ENCODE measurements around the gene ADAMTS8. TPM values are rescaled to one million over a fixed set of nuclear protein-coding genes. Genes with fewer than 3 reads are reported as not detected.

The ADAMTS8 gene
- total and polyA plus RNA-seq, 10 of the 15 experiments (the other 5 are each of a cell fraction or from before 2014, with no cell fraction given), result not detected

DNA sequence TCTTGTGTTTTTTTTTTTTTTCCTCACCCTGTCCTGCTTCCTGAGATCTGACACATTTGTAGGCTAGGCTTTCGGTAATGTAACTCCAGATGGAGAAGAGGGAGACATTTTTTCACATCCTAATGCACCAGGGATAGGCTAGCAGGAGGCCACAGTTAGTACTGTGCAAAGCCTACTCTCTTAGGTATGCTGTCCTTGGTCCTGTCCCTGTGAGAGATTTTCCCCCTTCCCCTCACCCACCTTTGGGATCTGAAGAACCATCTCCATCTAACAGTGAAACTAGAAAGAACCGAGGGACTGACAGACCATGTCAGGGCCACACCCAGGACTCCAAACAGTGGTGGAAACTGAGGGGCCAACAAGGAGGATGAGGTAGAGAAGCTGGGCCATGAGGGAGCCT, 29.2 kb downstream of the ADAMTS8 start:
- no peaks in the 10 kb centered on the region for H3K79me2 ChIP-seq (ENCODE audit: control insufficient read depth, insufficient read depth, low read length)
- POLR2A ChIA-PET, result no interaction called here
- DNase-seq (ENCODE audit: low read depth, low spot score) (no peak), FAIRE-seq (no peak), ATAC-seq (no peak)
- H4K20me1 ChIP-seq (ENCODE audit: control insufficient read depth, insufficient read depth), result no peaks in the 10 kb centered on the region
- no peaks in the 10 kb centered on the region for H3K4me1 ChIP-seq (ENCODE audit: control insufficient read depth, insufficient read depth, low read length)
- H3K4me2 ChIP-seq (ENCODE audit: control insufficient read depth, insufficient read depth), result no peak overlapping the region
- intact Hi-C loops (cut with micrococcal nuclease; ENCODE audit: unreplicated experiment) (no loop called here), in situ Hi-C loops (cut with MboI) (no loop called here)
- peaks cover 0 to 2% of the 10 kb centered on the region in 2 experiments; a peak in 2 of 4 replicates for H3K27me3 ChIP-seq (replicated peaks in 1 of 2; ENCODE audit: control insufficient read depth in 2 of 2, insufficient read depth in 2 of 2, low read length in 1 of 2)
- CTCF ChIA-PET, result interaction anchor here (0.6 to 0.8 kb wide), 2 partner anchors 169 to 174 kb away, joined by 3 read pairs; no protein-coding TSS in a partner anchor
- no peaks in the 10 kb centered on the region for H3K9me3 ChIP-seq (replicated peaks; ENCODE audit: control insufficient read depth, insufficient read depth, low read length)
- no peak overlapping the region for H2AFZ ChIP-seq (ENCODE audit: control insufficient read depth, low read depth, low read length)
- no TSS peak for BruUV-seq (replicated peaks)
- no peak overlapping the region for H3K9ac ChIP-seq (ENCODE audit: control insufficient read depth, insufficient read depth, low read length)
- H3K27ac ChIP-seq (ENCODE audit: control insufficient read depth, insufficient read depth), result no peak overlapping the region
- WGBS (ENCODE audit: insufficient coverage, insufficient replicate concordance, low lambda C conversion rate, missing lambda C conversion rate), result 21% methylated on average over 2 of the region's 2 CpGs
- no peaks in the 10 kb centered on the region for H3K36me3 ChIP-seq (ENCODE audit: control insufficient read depth in 2 of 2, insufficient read depth in 2 of 2, low read length in 1 of 2)
- H3K4me3 ChIP-seq, result no peak overlapping the region
- RAD21 ChIA-PET (ENCODE audit: unreplicated experiment), result no interaction called here
- SMC1A ChIA-PET (ENCODE audit: uncharacterized antibody, unreplicated experiment), result interaction anchor here (0.6 kb wide), 1 partner anchor 1247 kb away, joined by 3 read pairs; no protein-coding TSS in a partner anchor
- TF ChIP-seq EED (IDR thresholded peaks at IDR 0.05; ENCODE audit: low read depth) (no peak), GATAD2B (conservative IDR thresholded peaks at IDR 0.05; ENCODE audit: low read depth) (no peak), CHD2 (IDR thresholded peaks at IDR 0.05; ENCODE audit: borderline replicate concordance, low read depth, low read length) (no peak), ASH2L (IDR thresholded peaks at IDR 0.05; ENCODE audit: borderline replicate concordance, low read depth) (no peak), JUNB (IDR thresholded peaks at IDR 0.05) (no peak), TARDBP (IDR thresholded peaks at IDR 0.05; ENCODE audit: borderline replicate concordance) (no peak), FOXK2 (IDR thresholded peaks at IDR 0.05) (no peak), SIX5 (IDR thresholded peaks at IDR 0.05; ENCODE audit: low read depth, low read length, severe bottlenecking) (no peak)

DNA sequence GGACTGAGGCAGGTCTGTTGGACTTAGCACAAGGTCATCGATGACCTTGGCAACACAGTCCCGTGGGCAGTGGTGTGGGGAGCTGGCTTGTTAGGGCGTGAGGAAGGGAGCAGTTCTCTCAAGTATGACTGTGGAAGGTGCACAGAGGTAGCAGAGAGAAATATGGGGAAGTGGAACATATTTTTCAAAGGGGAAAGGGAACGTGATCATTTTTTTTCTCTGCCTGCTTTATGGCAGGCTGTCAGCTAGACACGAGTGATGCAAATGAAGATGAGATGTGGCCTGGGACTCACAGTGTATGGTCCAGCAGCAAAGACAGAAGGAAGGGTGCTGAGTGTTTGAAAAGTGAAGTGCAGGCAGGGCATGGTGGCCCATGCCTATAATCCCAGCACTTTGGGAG, 30.6 kb downstream of the ADAMTS8 start:
- ATAC-seq, result no peak
- H3K27me3 ChIP-seq (replicated peaks in 1 of 2; ENCODE audit: control insufficient read depth in 2 of 2, insufficient read depth in 2 of 2, low read length in 1 of 2), result peaks cover 0 to 2% of the 10 kb centered on the region in 2 experiments; a peak in 2 of 4 replicates
- ChIA-PET RAD21 (ENCODE audit: unreplicated experiment) (no interaction called here), SMC1A (ENCODE audit: uncharacterized antibody, unreplicated experiment) (no interaction called here), CTCF (interaction anchor here (0.6 kb wide), 1 partner anchor 119 kb away, joined by 3 read pairs; no protein-coding TSS in a partner anchor), POLR2A (interaction anchor here (0.5 kb wide), 1 partner anchor 225 kb away, joined by 5 read pairs; no protein-coding TSS in a partner anchor)
- intact Hi-C loops (cut with micrococcal nuclease; ENCODE audit: unreplicated experiment) (no loop called here), in situ Hi-C loops (cut with MboI) (no loop called here)
- no peak overlapping the region for H3K4me3 ChIP-seq
- no TSS peak for BruUV-seq (replicated peaks)
- no peaks in the 10 kb centered on the region for H3K9me3 ChIP-seq (replicated peaks; ENCODE audit: control insufficient read depth, insufficient read depth, low read length)
- TF ChIP-seq BHLHE40 (IDR thresholded peaks at IDR 0.05; ENCODE audit: borderline replicate concordance in 1 of 2, low read depth in 2 of 2, low read length in 1 of 2), result peak in 1 of 2 experiments; percentile 45; a peak in 1 of 4 replicates
- TF ChIP-seq, protein P1, sequence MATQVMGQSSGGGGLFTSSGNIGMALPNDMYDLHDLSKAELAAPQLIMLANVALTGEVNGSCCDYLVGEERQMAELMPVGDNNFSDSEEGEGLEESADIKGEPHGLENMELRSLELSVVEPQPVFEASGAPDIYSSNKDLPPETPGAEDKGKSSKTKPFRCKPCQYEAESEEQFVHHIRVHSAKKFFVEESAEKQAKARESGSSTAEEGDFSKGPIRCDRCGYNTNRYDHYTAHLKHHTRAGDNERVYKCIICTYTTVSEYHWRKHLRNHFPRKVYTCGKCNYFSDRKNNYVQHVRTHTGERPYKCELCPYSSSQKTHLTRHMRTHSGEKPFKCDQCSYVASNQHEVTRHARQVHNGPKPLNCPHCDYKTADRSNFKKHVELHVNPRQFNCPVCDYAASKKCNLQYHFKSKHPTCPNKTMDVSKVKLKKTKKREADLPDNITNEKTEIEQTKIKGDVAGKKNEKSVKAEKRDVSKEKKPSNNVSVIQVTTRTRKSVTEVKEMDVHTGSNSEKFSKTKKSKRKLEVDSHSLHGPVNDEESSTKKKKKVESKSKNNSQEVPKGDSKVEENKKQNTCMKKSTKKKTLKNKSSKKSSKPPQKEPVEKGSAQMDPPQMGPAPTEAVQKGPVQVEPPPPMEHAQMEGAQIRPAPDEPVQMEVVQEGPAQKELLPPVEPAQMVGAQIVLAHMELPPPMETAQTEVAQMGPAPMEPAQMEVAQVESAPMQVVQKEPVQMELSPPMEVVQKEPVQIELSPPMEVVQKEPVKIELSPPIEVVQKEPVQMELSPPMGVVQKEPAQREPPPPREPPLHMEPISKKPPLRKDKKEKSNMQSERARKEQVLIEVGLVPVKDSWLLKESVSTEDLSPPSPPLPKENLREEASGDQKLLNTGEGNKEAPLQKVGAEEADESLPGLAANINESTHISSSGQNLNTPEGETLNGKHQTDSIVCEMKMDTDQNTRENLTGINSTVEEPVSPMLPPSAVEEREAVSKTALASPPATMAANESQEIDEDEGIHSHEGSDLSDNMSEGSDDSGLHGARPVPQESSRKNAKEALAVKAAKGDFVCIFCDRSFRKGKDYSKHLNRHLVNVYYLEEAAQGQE (IDR thresholded peaks at IDR 0.05; ENCODE audit: low read depth, low read length), result no peak
- DNase-seq (ENCODE audit: low read depth, low spot score), result no peak
- no peaks in the 10 kb centered on the region for H4K20me1 ChIP-seq (ENCODE audit: control insufficient read depth, insufficient read depth)
- FAIRE-seq, result no peak
- no peak overlapping the region for H3K27ac ChIP-seq (ENCODE audit: control insufficient read depth, insufficient read depth)
- no peaks in the 10 kb centered on the region for H3K36me3 ChIP-seq (ENCODE audit: control insufficient read depth in 2 of 2, insufficient read depth in 2 of 2, low read length in 1 of 2)
- H3K4me1 ChIP-seq (ENCODE audit: control insufficient read depth, insufficient read depth, low read length), result no peaks in the 10 kb centered on the region
- H2AFZ ChIP-seq (ENCODE audit: control insufficient read depth, low read depth, low read length), result no peak overlapping the region
- 2% methylated on average over 5 of the region's 5 CpGs for WGBS (ENCODE audit: insufficient coverage, insufficient replicate concordance, low lambda C conversion rate, missing lambda C conversion rate)
- no peaks in the 10 kb centered on the region for H3K79me2 ChIP-seq (ENCODE audit: control insufficient read depth, insufficient read depth, low read length)
- H3K9ac ChIP-seq (ENCODE audit: control insufficient read depth, insufficient read depth, low read length), result no peak overlapping the region
- H3K4me2 ChIP-seq (ENCODE audit: control insufficient read depth, insufficient read depth), result no peak overlapping the region
